Hepatocyte (in vitro differentiated cells): Measurements from ENCODE around the gene NLRC3. TPM values are rescaled to one million over a fixed set of nuclear protein-coding genes. Genes with fewer than 3 reads are reported as not detected.

Source experiments
- DNase-seq: peaks from one replicate; pipeline ENCODE4 v3.0.0-alpha.2; 2016; ENCODE audit warnings: low spot score
- H2AFZ ChIP-seq: fragments of 200-600 bp; sonication (generic); 2 replicates; pipeline ENCODE4 v1.6.0; 2016; ENCODE audit warnings: antibody characterized with exemption, mild to moderate bottlenecking
- H3K27ac ChIP-seq: fragments of 200-600 bp; sonication (generic); 2 replicates; pipeline ENCODE4 v1.5.1; 2016; ENCODE audit warnings: mild to moderate bottlenecking
- H3K27me3 ChIP-seq: fragments of 200-600 bp; sonication (generic); 2 replicates; pipeline ENCODE4 v1.6.1; 2016
- H3K36me3 ChIP-seq: fragments of 200-600 bp; sonication (generic); replicated peaks from 2 replicates; pipeline ENCODE4 v1.5.1; 2016; ENCODE audit warnings: low read depth; ENCODE audit not compliant: insufficient read depth
- H3K4me1 ChIP-seq: fragments of 200-600 bp; sonication (generic); 2 replicates; pipeline ENCODE4 v1.5.1; 2016; ENCODE audit warnings: mild to moderate bottlenecking, moderate library complexity; ENCODE audit not compliant: insufficient read depth
- H3K4me2 ChIP-seq: fragments of 200-600 bp; sonication (generic); 2 replicates; pipeline ENCODE4 v1.6.0; 2016
- H3K4me3 ChIP-seq: fragments of 200-600 bp; sonication (generic); 2 replicates; pipeline ENCODE4 v1.5.1; 2016; ENCODE audit warnings: mild to moderate bottlenecking
- H3K79me2 ChIP-seq: fragments of 200-600 bp; sonication (generic); 2 replicates; pipeline ENCODE4 v1.6.0; 2017; ENCODE audit warnings: mild to moderate bottlenecking
- H3K9me2 ChIP-seq: fragments of 200-600 bp; sonication (generic); replicated peaks from 2 replicates; pipeline ENCODE4 v1.6.0; 2017; ENCODE audit warnings: mild to moderate bottlenecking; ENCODE audit not compliant: insufficient read depth
- H3K9me3 ChIP-seq: fragments of 200-600 bp; sonication (generic); 2 replicates; pipeline ENCODE4 v1.5.1; 2016; ENCODE audit warnings: low read depth, mild to moderate bottlenecking
- H4K20me1 ChIP-seq: fragments of 200-600 bp; sonication (generic); 2 replicates; pipeline ENCODE4 v1.6.0; 2016; ENCODE audit warnings: mild to moderate bottlenecking; ENCODE audit not compliant: insufficient read depth, poor library complexity, severe bottlenecking
- CTCF ChIP-seq: fragments of 200-600 bp; sonication (generic); IDR thresholded peaks from 2 replicates; pipeline ENCODE4 v1.5.1; 2016; ENCODE audit warnings: antibody characterized with exemption, mild to moderate bottlenecking; ENCODE audit not compliant: poor library complexity
- EZH2 ChIP-seq: fragments of 200-600 bp; sonication (generic); IDR thresholded peaks from 2 replicates; pipeline ENCODE4 v1.6.1; 2016; ENCODE audit warnings: antibody characterized with exemption, mild to moderate bottlenecking, borderline replicate concordance
- EZH2phosphoT487 ChIP-seq: fragments of 200-600 bp; sonication (generic); IDR thresholded peaks from one replicate; pipeline ENCODE4 v1.6.1; 2018; ENCODE audit warnings: antibody characterized with exemption, mild to moderate bottlenecking, low read depth, moderate library complexity; ENCODE audit not compliant: unreplicated experiment, severe bottlenecking
- WGBS: methylation state at CpG from one replicate; pipeline ENCODE4 v1.1.6; 2016; ENCODE audit warnings: low lambda C conversion rate; ENCODE audit errors: missing lambda C conversion rate; 5-methylcytosine and 5-hydroxymethylcytosine counted together
- polyA plus RNA-seq: library from polyadenylated mRNA; unstranded; fragments of >200 nt; fragmentation: Nextera tagmentation; extraction: Ambion mirVana; gene quantifications from 2 replicates; pipeline ENCODE4 v1.2.1, GENCODE V29; 2016
- total RNA-seq: library from RNA; depleted of rRNA; stranded (reverse); fragments of >200 nt; gene quantifications from 2 replicates; pipeline ENCODE4 v1.2.3, GENCODE V29; 2014

NLRC3 gene
- total and polyA plus RNA-seq, 2 experiments from 2014 or later = 0.10 to 0.15 TPM

GRCh38 chr16:3523281-3523680 is 53.9 kb downstream of the NLRC3 start:
- Histone ChIP-seq H3K4me2 (no peak overlapping the region), H3K27me3 (no peaks in the 10 kb centered on the region), H3K79me2 (no peaks in the 10 kb centered on the region), H3K27ac (no peak overlapping the region), H3K9me2 (no peaks in the 10 kb centered on the region), H3K36me3 (no peaks in the 10 kb centered on the region), H3K4me1 (peaks cover 11% of the 10 kb centered on the region), H3K4me3 (no peak overlapping the region), H4K20me1 (no peaks in the 10 kb centered on the region), H3K9me3 (no peaks in the 10 kb centered on the region), H2AFZ (no peak overlapping the region)
- no peak for TF ChIP-seq EZH2phosphoT487
- no peak for TF ChIP-seq EZH2
- TF ChIP-seq CTCF = no peak
- DNase-seq = no peak
- 100% methylated on average over 3 of the region's 3 CpGs for WGBS

GRCh38 chr16:3520841-3521240 is 56.4 kb downstream of the NLRC3 start:
- Histone ChIP-seq H3K9me2 (no peaks in the 10 kb centered on the region), H3K36me3 (no peaks in the 10 kb centered on the region), H3K27ac (peak overlapping the region; percentile 90)

GRCh38 chr16:3520413-3520812 is 56.8 kb downstream of the NLRC3 start:
- no peaks in the 10 kb centered on the region for H3K36me3 ChIP-seq
- no peaks in the 10 kb centered on the region for H3K9me3 ChIP-seq
- no peak for TF ChIP-seq EZH2phosphoT487
- TF ChIP-seq EZH2 = no peak
- no peak for TF ChIP-seq CTCF
- peak overlapping the region; percentile 90 for H3K27ac ChIP-seq
- no peak overlapping the region for H3K4me3 ChIP-seq
- no peaks in the 10 kb centered on the region for H3K27me3 ChIP-seq
- H2AFZ ChIP-seq = no peak overlapping the region
- peak overlapping the region; percentile 68 for H3K4me2 ChIP-seq
- peak; percentile 68 for DNase-seq
- 44% methylated on average over 4 of the region's 4 CpGs for WGBS
- H4K20me1 ChIP-seq = no peaks in the 10 kb centered on the region
- H3K4me1 ChIP-seq = peaks cover 11% of the 10 kb centered on the region
- H3K79me2 ChIP-seq = no peaks in the 10 kb centered on the region
- no peaks in the 10 kb centered on the region for H3K9me2 ChIP-seq

More at GRCh38 chr16:3520841-3521240, 56.4 kb downstream of the NLRC3 start:
- Histone ChIP-seq H3K27me3 (no peaks in the 10 kb centered on the region), H3K79me2 (no peaks in the 10 kb centered on the region), H4K20me1 (no peaks in the 10 kb centered on the region), H2AFZ (no peak overlapping the region), H3K4me3 (no peak overlapping the region), H3K9me3 (no peaks in the 10 kb centered on the region), H3K4me2 (peak overlapping the region; percentile 68), H3K4me1 (peaks cover 11% of the 10 kb centered on the region)
- WGBS = 58% methylated on average over 8 of the region's 8 CpGs
- DNase-seq = peak; percentile 25
- TF ChIP-seq EZH2phosphoT487 (no peak), EZH2 (no peak), CTCF (no peak)

- no peak for TF ChIP-seq CTCF
- TF ChIP-seq EZH2 = no peak
- no peak for TF ChIP-seq EZH2phosphoT487
- Histone ChIP-seq H3K4me2 (no peak overlapping the region), H3K4me3 (no peak overlapping the region), H3K9me3 (no peaks in the 10 kb centered on the region), H4K20me1 (no peaks in the 10 kb centered on the region), H2AFZ (no peak overlapping the region), H3K9me2 (no peaks in the 10 kb centered on the region), H3K79me2 (no peaks in the 10 kb centered on the region), H3K4me1 (peaks cover 11% of the 10 kb centered on the region), H3K27ac (peak overlapping the region; percentile 90), H3K36me3 (no peaks in the 10 kb centered on the region), H3K27me3 (no peaks in the 10 kb centered on the region)
- no peak for DNase-seq
- 94% methylated on average over 2 of the region's 2 CpGs for WGBS
Measured at GRCh38 chr16:3519581-3519980, 57.6 kb downstream of the NLRC3 start.
